Inferior parietal cortex (tissue), 1 donor: ENCODE measurements around the gene ARHGAP26.

Experiments
- DNase-seq: peaks from one replicate; pipeline ENCODE4 v3.0.0-alpha.2; 2016; ENCODE audit errors: extremely low spot score

The ARHGAP26 gene

GRCh38 chr5:142828797-142829535, 58.8 kb downstream of the ARHGAP26 start:
- DNase-seq = no peak

- no peak for DNase-seq
These were observed 59.6 kb downstream of the ARHGAP26 start for GRCh38 chr5:142829801-142830220.

- DNase-seq = no peak
These were observed 60.2 kb downstream of the ARHGAP26 start for GRCh38 chr5:142830241-142831008.

- DNase-seq = no peak
These were observed 60.8 kb downstream of the ARHGAP26 start for GRCh38 chr5:142831009-142831383.

GRCh38 chr5:142832263-142832662, 62.1 kb downstream of the ARHGAP26 start:
- no peak for DNase-seq

GRCh38 chr5:142833517-142834449, 63.6 kb downstream of the ARHGAP26 start:
- no peak for DNase-seq

- DNase-seq = no peak
These were observed 64.3 kb downstream of the ARHGAP26 start for GRCh38 chr5:142834504-142834903.

GRCh38 chr5:142835540-142835939, 65.4 kb downstream of the ARHGAP26 start:
- no peak for DNase-seq

GRCh38 chr5:142836048-142836447, 65.9 kb downstream of the ARHGAP26 start:
- DNase-seq = no peak

- no peak for DNase-seq
These were observed 67.0 kb downstream of the ARHGAP26 start for GRCh38 chr5:142837081-142837725.

GRCh38 chr5:142838845-142839244, 68.7 kb downstream of the ARHGAP26 start:
- DNase-seq = no peak

GRCh38 chr5:142839711-142840346, 69.7 kb downstream of the ARHGAP26 start:
- DNase-seq = no peak

GRCh38 chr5:142840575-142840974, 70.4 kb downstream of the ARHGAP26 start:
- DNase-seq = no peak

- no peak for DNase-seq
These were observed 71.5 kb downstream of the ARHGAP26 start for GRCh38 chr5:142841511-142842265.

- no peak for DNase-seq
These were observed 73.1 kb downstream of the ARHGAP26 start for GRCh38 chr5:142842994-142843905.

GRCh38 chr5:142844866-142845265, 74.7 kb downstream of the ARHGAP26 start:
- peak; percentile 22 for DNase-seq

GRCh38 chr5:142845402-142845921, 75.3 kb downstream of the ARHGAP26 start:
- peak; percentile 34 for DNase-seq

- DNase-seq = no peak
These were observed 75.8 kb downstream of the ARHGAP26 start for GRCh38 chr5:142845954-142846398.

- DNase-seq = no peak
These were observed 76.2 kb downstream of the ARHGAP26 start for GRCh38 chr5:142846406-142846805.
